NT2/D1 (cell line): ENCODE measurements around the gene GPR26.

Source experiments
- YY1 ChIP-seq: IDR thresholded peaks from 2 replicates; pipeline ENCODE4 v1.6.1; 2011; ENCODE audit not compliant: insufficient read length, insufficient read depth
- ZNF274 ChIP-seq: IDR thresholded peaks from 2 replicates; pipeline ENCODE4 v1.6.1; 2011; ENCODE audit warnings: mild to moderate bottlenecking, low read depth, low read length

DNA sequence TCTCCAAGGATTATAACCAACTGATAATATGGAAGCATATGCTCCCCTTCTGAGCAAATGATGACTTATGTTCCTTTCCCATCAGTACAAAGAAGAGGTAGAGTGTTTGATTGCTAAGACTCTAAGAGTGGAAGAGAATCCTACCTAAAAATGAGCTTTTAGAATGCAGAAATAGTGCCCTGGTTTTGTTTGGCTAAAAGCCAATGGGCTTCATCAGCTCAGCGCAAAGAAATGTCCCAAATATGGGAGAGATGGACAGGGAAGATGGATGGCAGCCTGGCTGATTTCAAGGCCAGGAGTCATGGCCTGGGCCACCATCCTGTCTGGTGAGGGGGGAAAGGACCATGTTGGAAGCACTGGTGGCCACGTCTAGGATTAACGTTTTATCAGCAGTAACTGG lies 60.2 kb downstream of the GPR26 start:
- TF ChIP-seq YY1 (no peak), ZNF274 (no peak)
